DND-41 (cell line): ENCODE data around the gene CACNB1.

Experiments
- ATAC-seq: fragments of 200-7000 bp; cut with Tn5 transposase; 3 replicates; pipeline ENCODE4 v1.9.1; 2021; ENCODE audit warnings: low read depth; ENCODE audit not compliant: insufficient read depth
- DNase-seq: peaks from one replicate; pipeline ENCODE4 v3.0.0-alpha.2; 2020
- H2AFZ ChIP-seq: 2 replicates; pipeline ENCODE4 v1.6.0; 2012; ENCODE audit warnings: low read depth, low read length
- H3K27ac ChIP-seq: 2 replicates; pipeline ENCODE4 v1.5.1; 2012; ENCODE audit warnings: low read length, inconsistent platforms
- H3K27me3 ChIP-seq: fragments of 200-600 bp; sonication (generic); 2 replicates; pipeline ENCODE4 v1.6.0; 2012; ENCODE audit warnings: low read length, mild to moderate bottlenecking, inconsistent platforms; ENCODE audit not compliant: insufficient read depth, poor library complexity
- H3K36me3 ChIP-seq: 2 replicates; pipeline ENCODE4 v1.5.1; 2012; ENCODE audit warnings: low read length, inconsistent platforms; ENCODE audit not compliant: insufficient read depth
- H3K4me1 ChIP-seq: 2 replicates; pipeline ENCODE4 v1.5.1; 2012; ENCODE audit warnings: mild to moderate bottlenecking, low read length; ENCODE audit not compliant: insufficient read depth
- H3K4me2 ChIP-seq: 2 replicates; pipeline ENCODE4 v1.6.0; 2012; ENCODE audit warnings: mild to moderate bottlenecking, moderate library complexity, low read length, inconsistent platforms; ENCODE audit not compliant: insufficient read depth
- H3K4me3 ChIP-seq, 2 experiments: fragments of 200-600 bp in 1 of 2; shearing (Covaris generic) in 1 of 2; 2 replicates each; pipeline ENCODE4 v1.5.1; 2012 to 2016; ENCODE audit warnings: inconsistent platforms in 2 of 2, low read length in 2 of 2, mild to moderate bottlenecking in 2 of 2, low read depth in 1 of 2, moderate library complexity in 1 of 2
- H3K79me2 ChIP-seq: 2 replicates; pipeline ENCODE4 v1.6.0; 2012; ENCODE audit warnings: low read length, inconsistent platforms; ENCODE audit not compliant: insufficient read depth
- H3K9ac ChIP-seq: 2 replicates; pipeline ENCODE4 v1.6.0; 2012; ENCODE audit warnings: low read depth, mild to moderate bottlenecking, inconsistent platforms, low read length, moderate library complexity
- H3K9me3 ChIP-seq: 2 replicates; pipeline ENCODE4 v1.5.1; 2012; ENCODE audit warnings: low read length, moderate library complexity, mild to moderate bottlenecking, inconsistent platforms; ENCODE audit not compliant: insufficient read depth, severe bottlenecking
- H4K20me1 ChIP-seq: 2 replicates; pipeline ENCODE4 v1.6.0; 2012; ENCODE audit warnings: low read length; ENCODE audit not compliant: insufficient read depth
- EZH2 ChIP-seq: IDR thresholded peaks from 3 replicates; pipeline ENCODE4 v1.6.1; 2012; ENCODE audit warnings: borderline replicate concordance, low read depth, mild to moderate bottlenecking, moderate library complexity, low read length, inconsistent platforms; ENCODE audit not compliant: severe bottlenecking
- TF ChIP-seq, protein P1 (sequence below): IDR thresholded peaks from 2 replicates; pipeline ENCODE4 v1.5.1; 2012; ENCODE audit warnings: borderline replicate concordance, low read length, moderate library complexity, mild to moderate bottlenecking; ENCODE audit not compliant: poor library complexity, severe bottlenecking; ENCODE audit errors: extremely low read depth

Gene CACNB1

DNA sequence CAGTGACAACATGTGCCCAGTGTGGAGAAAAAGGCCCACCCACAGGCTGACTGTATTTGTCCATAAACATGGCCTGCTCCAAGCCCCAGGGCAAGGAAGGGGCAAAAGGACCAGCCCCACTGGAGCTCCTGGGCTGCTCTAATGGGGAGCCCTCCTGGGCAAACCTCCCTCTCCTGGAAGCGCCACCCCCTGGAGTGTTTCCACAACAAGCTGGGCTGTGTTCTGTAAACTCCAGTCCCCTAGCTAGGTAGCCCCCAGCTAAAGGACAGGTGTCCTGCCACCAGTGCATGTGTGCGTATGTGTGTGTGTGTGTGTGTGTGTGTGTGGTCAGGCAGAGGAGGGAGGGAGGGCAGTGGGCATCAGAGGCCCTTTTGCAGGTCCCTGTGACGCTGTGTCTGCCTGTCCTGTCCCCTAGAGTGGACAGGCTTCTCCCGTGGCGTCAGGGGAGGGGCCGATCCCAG is 39.5 kb upstream of the CACNB1 start:
- TF ChIP-seq, protein P1, sequence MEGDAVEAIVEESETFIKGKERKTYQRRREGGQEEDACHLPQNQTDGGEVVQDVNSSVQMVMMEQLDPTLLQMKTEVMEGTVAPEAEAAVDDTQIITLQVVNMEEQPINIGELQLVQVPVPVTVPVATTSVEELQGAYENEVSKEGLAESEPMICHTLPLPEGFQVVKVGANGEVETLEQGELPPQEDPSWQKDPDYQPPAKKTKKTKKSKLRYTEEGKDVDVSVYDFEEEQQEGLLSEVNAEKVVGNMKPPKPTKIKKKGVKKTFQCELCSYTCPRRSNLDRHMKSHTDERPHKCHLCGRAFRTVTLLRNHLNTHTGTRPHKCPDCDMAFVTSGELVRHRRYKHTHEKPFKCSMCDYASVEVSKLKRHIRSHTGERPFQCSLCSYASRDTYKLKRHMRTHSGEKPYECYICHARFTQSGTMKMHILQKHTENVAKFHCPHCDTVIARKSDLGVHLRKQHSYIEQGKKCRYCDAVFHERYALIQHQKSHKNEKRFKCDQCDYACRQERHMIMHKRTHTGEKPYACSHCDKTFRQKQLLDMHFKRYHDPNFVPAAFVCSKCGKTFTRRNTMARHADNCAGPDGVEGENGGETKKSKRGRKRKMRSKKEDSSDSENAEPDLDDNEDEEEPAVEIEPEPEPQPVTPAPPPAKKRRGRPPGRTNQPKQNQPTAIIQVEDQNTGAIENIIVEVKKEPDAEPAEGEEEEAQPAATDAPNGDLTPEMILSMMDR = no peak
- no peak for TF ChIP-seq EZH2
- Histone ChIP-seq H3K9me3 (no peaks in the 10 kb centered on the region), H3K4me3 (no peak overlapping the region), H3K9ac (no peak overlapping the region), H3K27ac (no peak overlapping the region), H3K27me3 (no peaks in the 10 kb centered on the region), H3K4me1 (peaks cover 25% of the 10 kb centered on the region), H3K79me2 (no peaks in the 10 kb centered on the region), H3K36me3 (no peaks in the 10 kb centered on the region), H4K20me1 (no peaks in the 10 kb centered on the region), H3K4me2 (no peak overlapping the region), H2AFZ (no peak overlapping the region)
- DNase-seq (no peak), ATAC-seq (no peak)

DNA sequence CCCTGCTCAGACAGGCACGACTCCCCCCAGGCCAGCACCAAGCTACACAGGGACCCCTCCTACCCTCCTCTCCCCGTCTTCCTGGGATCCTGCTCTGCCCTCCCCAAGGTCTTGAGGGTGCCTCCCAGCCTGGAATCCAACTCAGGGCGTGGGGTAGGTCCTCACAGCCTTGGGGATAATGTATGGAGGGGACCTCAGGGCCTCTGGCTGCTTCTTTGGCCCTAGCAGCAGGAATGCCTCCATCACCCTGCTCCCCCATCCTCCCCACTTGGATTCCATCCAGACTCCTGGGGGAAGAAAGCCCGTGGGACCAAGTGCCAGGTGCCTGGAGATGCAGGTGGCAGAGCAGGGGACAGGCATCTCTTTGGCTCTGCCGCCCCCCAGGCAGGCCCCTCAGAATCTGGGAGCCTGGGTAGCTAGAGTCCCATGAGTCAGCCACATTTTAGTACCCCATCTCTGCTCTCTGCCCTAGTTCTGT is 39.0 kb upstream of the CACNB1 start:
- Histone ChIP-seq H3K9ac (no peak overlapping the region), H4K20me1 (peaks cover 4% of the 10 kb centered on the region; the same call in 1 of the 2 replicates), H3K27ac (no peak overlapping the region), H3K79me2 (no peaks in the 10 kb centered on the region), H3K9me3 (no peaks in the 10 kb centered on the region), H3K4me1 (peaks cover 31% of the 10 kb centered on the region), H2AFZ (no peak overlapping the region), H3K27me3 (no peaks in the 10 kb centered on the region), H3K36me3 (no peaks in the 10 kb centered on the region), H3K4me2 (no peak overlapping the region), H3K4me3 (no peak overlapping the region)
- no peak for ATAC-seq
- no peak for TF ChIP-seq EZH2
- TF ChIP-seq, protein P1 = no peak
- no peak for DNase-seq

GRCh38 chr17:39235555-39236449 is 38.3 kb upstream of the CACNB1 start:
- TF ChIP-seq EZH2 = no peak
- TF ChIP-seq, protein P1 = peak; percentile 90
- DNase-seq (peak; percentile 70), ATAC-seq (peak; percentile 65)
- no peak overlapping the region for H2AFZ ChIP-seq
- no peaks in the 10 kb centered on the region for H3K36me3 ChIP-seq
- H3K9ac ChIP-seq = no peak overlapping the region
- no peak overlapping the region for H3K4me2 ChIP-seq
- no peak overlapping the region for H3K4me3 ChIP-seq
- H3K27ac ChIP-seq = no peak overlapping the region
- H3K4me1 ChIP-seq = peaks cover 37% of the 10 kb centered on the region
- H3K79me2 ChIP-seq = no peaks in the 10 kb centered on the region
- no peaks in the 10 kb centered on the region for H3K27me3 ChIP-seq
- H4K20me1 ChIP-seq = peaks cover 9% of the 10 kb centered on the region; the same call in 1 of the 2 replicates
- no peaks in the 10 kb centered on the region for H3K9me3 ChIP-seq
